Activated CD4-positive, alpha-beta T cell treated with anti-CD3 and anti-CD28 coated beads, Interleukin-2, amount 10 ng/mL, durations not matched to agents 24 days and 14 days (primary cell): ENCODE results near the gene WASF2. TPM values are rescaled to one million over a fixed set of nuclear protein-coding genes. Genes with fewer than 3 reads are reported as not detected.
"Not testable (repeated sequence)": the region's sequence is repeated elsewhere in the genome, so short reads cannot be mapped to it uniquely, and the experiment has no call there.

ENCODE experiments used
- DNase-seq: peaks from one replicate; pipeline ENCODE4 v3.0.0; 2022
- H3K27ac Mint-ChIP-seq: one replicate; pipeline ENCODE4 v1.8.0; 2022; ENCODE audit warnings: mild to moderate bottlenecking, mixed read lengths
- H3K27me3 Mint-ChIP-seq: one replicate; pipeline ENCODE4 v1.8.0; 2022; ENCODE audit warnings: mixed read lengths
- H3K36me3 Mint-ChIP-seq: one replicate; pipeline ENCODE4 v1.8.0; 2022; ENCODE audit warnings: low read depth, mild to moderate bottlenecking, mixed read lengths
- H3K4me1 Mint-ChIP-seq: one replicate; pipeline ENCODE4 v1.8.0; 2021; ENCODE audit warnings: mixed read lengths
- H3K4me3 Mint-ChIP-seq: one replicate; pipeline ENCODE4 v1.8.0; 2022; ENCODE audit warnings: mild to moderate bottlenecking, moderate library complexity, mixed read lengths
- H3K9me3 Mint-ChIP-seq: one replicate; pipeline ENCODE4 v1.8.0; 2021; ENCODE audit warnings: mixed read lengths
- intact Hi-C: fragments of 100-400 bp; cut with micrococcal nuclease; formaldehyde crosslinking; loops from one replicate; pipeline ENCODE4 v1.15.1; 2023
- total RNA-seq: library from RNA; stranded (reverse); gene quantifications from 2 replicates; pipeline ENCODE4 v1.2.3, GENCODE V29; 2022

The WASF2 gene
- total RNA-seq, 1 donor from 2014 or later, result 109 TPM

- intact Hi-C loops, result no loop called here
- no peaks in the 10 kb centered on the region for H3K36me3 Mint-ChIP-seq
- DNase-seq, result no peak
- H3K9me3 Mint-ChIP-seq, result no peaks in the 10 kb centered on the region
- H3K27ac Mint-ChIP-seq, result no peak overlapping the region
- H3K27me3 Mint-ChIP-seq, result no peaks in the 10 kb centered on the region
- peaks cover 19% of the 10 kb centered on the region for H3K4me1 Mint-ChIP-seq
- no peak overlapping the region for H3K4me3 Mint-ChIP-seq
Observed at GRCh38 chr1:27515626-27516025, 25.7 kb upstream of the WASF2 start.

GRCh38 chr1:27513958-27514357, 24.0 kb upstream of the WASF2 start:
- DNase-seq, result no peak
- intact Hi-C loops, result no loop called here
- Mint-ChIP-seq H3K4me1 (peaks cover 15% of the 10 kb centered on the region), H3K4me3 (no peak overlapping the region), H3K9me3 (no peaks in the 10 kb centered on the region), H3K27ac (no peak overlapping the region), H3K36me3 (no peaks in the 10 kb centered on the region), H3K27me3 (no peaks in the 10 kb centered on the region)

- intact Hi-C loops, result no loop called here
- Mint-ChIP-seq H3K27me3 (no peaks in the 10 kb centered on the region), H3K36me3 (no peaks in the 10 kb centered on the region), H3K4me1 (peaks cover 15% of the 10 kb centered on the region), H3K9me3 (no peaks in the 10 kb centered on the region), H3K27ac (no peak overlapping the region), H3K4me3 (no peak overlapping the region)
- DNase-seq, result no peak
Observed at GRCh38 chr1:27513528-27513927, 23.6 kb upstream of the WASF2 start.

- DNase-seq, result no peak
- intact Hi-C loops, result no loop called here
- Mint-ChIP-seq H3K4me3 (no peak overlapping the region), H3K9me3 (no peaks in the 10 kb centered on the region), H3K27ac (peak overlapping the region; percentile 5), H3K36me3 (no peaks in the 10 kb centered on the region), H3K27me3 (peaks cover 2% of the 10 kb centered on the region), H3K4me1 (peaks cover 10% of the 10 kb centered on the region)
Observed at GRCh38 chr1:27509127-27510080, 19.4 kb upstream of the WASF2 start.

GRCh38 chr1:27507960-27508665, 18.1 kb upstream of the WASF2 start:
- intact Hi-C loops, result no loop called here
- no peak overlapping the region for H3K4me3 Mint-ChIP-seq
- H3K9me3 Mint-ChIP-seq, result no peaks in the 10 kb centered on the region
- H3K4me1 Mint-ChIP-seq, result peaks cover 7% of the 10 kb centered on the region
- H3K27me3 Mint-ChIP-seq, result peaks cover 2% of the 10 kb centered on the region
- H3K27ac Mint-ChIP-seq, result peak overlapping the region; percentile 32
- no peaks in the 10 kb centered on the region for H3K36me3 Mint-ChIP-seq
- DNase-seq, result no peak

GRCh38 chr1:27506703-27507102, 16.7 kb upstream of the WASF2 start:
- DNase-seq, result no peak
- Mint-ChIP-seq H3K27ac (no peak overlapping the region), H3K4me1 (peaks cover 7% of the 10 kb centered on the region), H3K27me3 (peaks cover 2% of the 10 kb centered on the region), H3K4me3 (no peak overlapping the region), H3K36me3 (no peaks in the 10 kb centered on the region), H3K9me3 (no peaks in the 10 kb centered on the region)
- intact Hi-C loops, result no loop called here

- intact Hi-C loops, result no loop called here
- Mint-ChIP-seq H3K27ac (no peak overlapping the region), H3K4me1 (peaks cover 7% of the 10 kb centered on the region), H3K27me3 (peaks cover 2% of the 10 kb centered on the region), H3K9me3 (no peaks in the 10 kb centered on the region), H3K36me3 (no peaks in the 10 kb centered on the region), H3K4me3 (no peak overlapping the region)
- no peak for DNase-seq
Observed at GRCh38 chr1:27505420-27505680, 15.4 kb upstream of the WASF2 start.

- Mint-ChIP-seq H3K27ac (no peak overlapping the region), H3K4me3 (no peak overlapping the region), H3K4me1 (peaks cover 7% of the 10 kb centered on the region), H3K9me3 (no peaks in the 10 kb centered on the region), H3K36me3 (no peaks in the 10 kb centered on the region), H3K27me3 (peaks cover 2% of the 10 kb centered on the region)
- intact Hi-C loops, result no loop called here
- DNase-seq, result no peak
Observed at GRCh38 chr1:27504588-27505419, 14.8 kb upstream of the WASF2 start.

GRCh38 chr1:27503844-27504587, 14.0 kb upstream of the WASF2 start:
- intact Hi-C loops, result no loop called here
- H3K9me3 Mint-ChIP-seq, result no peaks in the 10 kb centered on the region
- no peaks in the 10 kb centered on the region for H3K36me3 Mint-ChIP-seq
- peaks cover 4% of the 10 kb centered on the region for H3K4me1 Mint-ChIP-seq
- H3K27ac Mint-ChIP-seq, result no peak overlapping the region
- H3K27me3 Mint-ChIP-seq, result peaks cover 5% of the 10 kb centered on the region
- no peak overlapping the region for H3K4me3 Mint-ChIP-seq
- no peak for DNase-seq

GRCh38 chr1:27503033-27503432, 13.1 kb upstream of the WASF2 start:
- no peak for DNase-seq
- Mint-ChIP-seq H3K9me3 (no peaks in the 10 kb centered on the region), H3K4me1 (peaks cover 1% of the 10 kb centered on the region), H3K36me3 (no peaks in the 10 kb centered on the region), H3K27me3 (peaks cover 5% of the 10 kb centered on the region), H3K27ac (no peak overlapping the region), H3K4me3 (no peak overlapping the region)
- intact Hi-C loops, result no loop called here

- H3K36me3 Mint-ChIP-seq, DNase-seq, H3K9me3 Mint-ChIP-seq, H3K4me1 Mint-ChIP-seq, H3K27me3 Mint-ChIP-seq, H3K4me3 Mint-ChIP-seq, intact Hi-C loops: not testable (repeated sequence)
- H3K27ac Mint-ChIP-seq, result peak overlapping the region; percentile 65
Observed at GRCh38 chr1:27501159-27501558, 11.2 kb upstream of the WASF2 start.

GRCh38 chr1:27499142-27499541, 9.2 kb upstream of the WASF2 start:
- H3K27ac Mint-ChIP-seq, result no peak overlapping the region
- no peaks in the 10 kb centered on the region for H3K4me1 Mint-ChIP-seq
- DNase-seq, result no peak
- H3K36me3 Mint-ChIP-seq, result no peaks in the 10 kb centered on the region
- peaks cover 5% of the 10 kb centered on the region for H3K27me3 Mint-ChIP-seq
- intact Hi-C loops, result no loop called here
- no peak overlapping the region for H3K4me3 Mint-ChIP-seq
- H3K9me3 Mint-ChIP-seq, result no peaks in the 10 kb centered on the region

- DNase-seq, result no peak
- Mint-ChIP-seq H3K27ac (no peak overlapping the region), H3K4me1 (peaks cover 7% of the 10 kb centered on the region), H3K4me3 (no peak overlapping the region), H3K9me3 (no peaks in the 10 kb centered on the region), H3K27me3 (peaks cover 5% of the 10 kb centered on the region), H3K36me3 (no peaks in the 10 kb centered on the region)
- intact Hi-C loops, result no loop called here
Observed at GRCh38 chr1:27496604-27497155, 6.7 kb upstream of the WASF2 start.
